GM19395 (cell line): ENCODE data around the gene OR3A2.
"Not testable (repeated sequence)": the region's sequence is repeated elsewhere in the genome, so short reads cannot be mapped to it uniquely, and the experiment has no call there.

Source experiments
- ATAC-seq: cut with Tn5 transposase; IDR thresholded peaks from one replicate; pipeline ENCODE4 v1.9.1; 2021; ENCODE audit warnings: mild to moderate bottlenecking, moderate library complexity; ENCODE audit not compliant: unreplicated experiment

OR3A2 gene

GRCh38 chr17:3385869-3386816, at the start of gene OR3A2:
Gene OR3A2, minus strand, starts transcription at chr17:3386308.
- ATAC-seq, result no peak

GRCh38 chr17:3433741-3434140, 47.6 kb upstream of the OR3A2 start, which contains the start of gene OR1E2:
Gene OR1E2, minus strand, starts transcription at chr17:3433841. Its CDS starts 0 bp downstream, at chr17:3433841.
- ATAC-seq, result no peak

GRCh38 chr17:3433215-3433614, 47.1 kb upstream of the OR3A2 start:
- ATAC-seq, result not testable (repeated sequence)

- no peak for ATAC-seq
Observed at GRCh38 chr17:3418222-3418621, 32.1 kb upstream of the OR3A2 start.

GRCh38 chr17:3415610-3416009, 29.5 kb upstream of the OR3A2 start:
- ATAC-seq, result no peak

- ATAC-seq, result not testable (repeated sequence)
Observed at GRCh38 chr17:3412216-3412615, 26.1 kb upstream of the OR3A2 start.

- ATAC-seq, result no peak
Observed at GRCh38 chr17:3411070-3411469, 25.0 kb upstream of the OR3A2 start, which contains the start of gene OR3A3. Gene OR3A3, plus strand, starts transcription at chr17:3411370.

- ATAC-seq, result not testable (repeated sequence)
Observed at GRCh38 chr17:3403856-3404255, 17.7 kb upstream of the OR3A2 start.

GRCh38 chr17:3401786-3402185, 15.7 kb upstream of the OR3A2 start:
- ATAC-seq, result no peak

- no peak for ATAC-seq
Observed at GRCh38 chr17:3400055-3400454, 13.9 kb upstream of the OR3A2 start.

GRCh38 chr17:3398310-3398709, 12.2 kb upstream of the OR3A2 start, which contains the start of gene OR1E1:
Gene OR1E1, minus strand, starts transcription at chr17:3398410. Its CDS starts 0 bp downstream, at chr17:3398410.
- ATAC-seq, result no peak

GRCh38 chr17:3397801-3398200, 11.7 kb upstream of the OR3A2 start:
- not testable (repeated sequence) for ATAC-seq

GRCh38 chr17:3389791-3390190, 3.7 kb upstream of the OR3A2 start:
- no peak for ATAC-seq

GRCh38 chr17:3381957-3382356, 4.2 kb downstream of the OR3A2 start:
- no peak for ATAC-seq

GRCh38 chr17:3378321-3378720, 7.8 kb downstream of the OR3A2 start:
- ATAC-seq, result no peak

- not testable (repeated sequence) for ATAC-seq
Observed at GRCh38 chr17:3371167-3371566, 14.9 kb downstream of the OR3A2 start.

GRCh38 chr17:3342782-3343181, 43.3 kb downstream of the OR3A2 start:
- ATAC-seq, result not testable (repeated sequence)

GRCh38 chr17:3335876-3336275, 50.2 kb downstream of the OR3A2 start:
- ATAC-seq, result no peak

- ATAC-seq, result no peak
Observed at GRCh38 chr17:3318336-3318735, 67.8 kb downstream of the OR3A2 start.

- no peak for ATAC-seq
Observed at GRCh38 chr17:3316836-3317235, 69.3 kb downstream of the OR3A2 start.

- ATAC-seq, result no peak
Observed at GRCh38 chr17:3308603-3309002, 77.5 kb downstream of the OR3A2 start.

GRCh38 chr17:3298260-3298659, 87.8 kb downstream of the OR3A2 start, which contains the start of gene OR3A1:
Gene OR3A1, minus strand, starts transcription at chr17:3298360. Its CDS starts 5,778 bp downstream, at chr17:3292582.
- ATAC-seq, result no peak
